Esophagus muscularis mucosa (tissue), 4 donors: ENCODE measurements around the gene ARHGAP21. TPM values are rescaled to one million over a fixed set of nuclear protein-coding genes. Genes with fewer than 3 reads are reported as not detected.
"Not testable (repeated sequence)": the region's sequence is repeated elsewhere in the genome, so short reads cannot be mapped to it uniquely, and the experiment has no call there.

Experiments
- DNase-seq: peaks from one replicate; pipeline ENCODE4 v3.0.0-alpha.2; 2017; ENCODE audit errors: extremely low spot score
- H3K27ac ChIP-seq, 4 donors: fragments of 200-600 bp; sonication (generic); replicated peaks in 1 of 4; 1 replicate in 3 of 4; 2 replicates in 1 of 4; pipeline ENCODE4 v1.5.1; 2016 to 2019; ENCODE audit warnings: mild to moderate bottlenecking in 1 of 4
- H3K27me3 ChIP-seq, 4 donors: fragments of 200-600 bp; sonication (generic); one replicate each; pipeline versions ENCODE4 v1.5.1 to v1.6.0; 2016 to 2019
- H3K36me3 ChIP-seq, 4 donors: fragments of 200-600 bp; sonication (generic); one replicate each; pipeline ENCODE4 v1.5.1; 2016 to 2019
- H3K4me1 ChIP-seq, 4 donors: fragments of 200-600 bp; sonication (generic); one replicate each; pipeline ENCODE4 v1.5.1; 2016 to 2019
- H3K4me3 ChIP-seq, 4 donors: fragments of 200-600 bp; sonication (generic); 1 replicate in 2 of 4; 2 replicates in 2 of 4; pipeline ENCODE4 v1.5.1; 2016 to 2019; ENCODE audit warnings: mild to moderate bottlenecking in 4 of 4, moderate library complexity in 1 of 4
- H3K9me3 ChIP-seq, 4 donors: fragments of 200-600 bp; sonication (generic); 1 replicate in 3 of 4; 2 replicates in 1 of 4; pipeline ENCODE4 v1.5.1; 2016 to 2019
- CTCF ChIP-seq, 3 experiments: fragments of 200-600 bp in 2 of 3; fragments of 450-650 bp in 1 of 3; sonication (generic) in 2 of 3; IDR thresholded peaks; one replicate each; pipeline ENCODE4 v1.5.1; 2017 to 2019; ENCODE audit warnings: antibody characterized with exemption in 3 of 3, mild to moderate bottlenecking in 2 of 3, moderate library complexity in 1 of 3
- EP300 ChIP-seq: sonication (generic); formaldehyde crosslinking; IDR thresholded peaks from one replicate; pipeline ENCODE4 v1.6.1; 2017; ENCODE audit warnings: antibody characterized with exemption
- POLR2A ChIP-seq: fragments of 450-650 bp; IDR thresholded peaks from one replicate; pipeline ENCODE4 v1.6.1; 2017; ENCODE audit warnings: antibody characterized with exemption, moderate library complexity, mild to moderate bottlenecking, low read depth
- POLR2AphosphoS5 ChIP-seq, 2 donors: sonication (generic); formaldehyde crosslinking; IDR thresholded peaks; one replicate each; pipeline ENCODE4 v1.6.1; 2017; ENCODE audit warnings: antibody characterized with exemption in 2 of 2
- WGBS: methylation state at CpG from one replicate; pipeline ENCODE4 v1.1.5; 2018; 5-methylcytosine and 5-hydroxymethylcytosine counted together
- intact Hi-C: fragments of 100-400 bp; cut with DNase I; formaldehyde crosslinking; loops from one replicate; pipeline ENCODE4 v1.15.1; 2023
- total RNA-seq, 4 donors: library from RNA; depleted of rRNA; stranded (reverse); fragments of >200 nt; gene quantifications; one replicate each; pipeline versions ENCODE4 v1.1.0 to v1.2.1, GENCODE V29; 2016

Gene ARHGAP21
- total RNA-seq, 4 donors from 2014 or later = 52.7 to 65.7 (median 61.1) TPM

GRCh38 chr10:24730811-24731210 is 7.1 kb upstream of the ARHGAP21 start:
- H3K36me3 ChIP-seq = no peaks in the 10 kb centered on the region
- H3K27ac ChIP-seq = no peak overlapping the region
- no peaks in the 10 kb centered on the region for H3K9me3 ChIP-seq
- H3K27me3 ChIP-seq = no peaks in the 10 kb centered on the region
- intact Hi-C loops = no loop called here
- no peak overlapping the region for H3K4me3 ChIP-seq
- H3K4me1 ChIP-seq = no peaks in the 10 kb centered on the region
- WGBS = 96% methylated on average over 3 of the region's 3 CpGs
- DNase-seq = no peak
- TF ChIP-seq POLR2A (no peak), POLR2AphosphoS5 (IDR thresholded peaks at IDR 0.05) (no peak), EP300 (no peak), CTCF (IDR thresholded peaks at IDR 0.05) (no peak)

- Histone ChIP-seq H3K4me3 (no peak overlapping the region), H3K36me3 (no peaks in the 10 kb centered on the region), H3K27ac (no peak overlapping the region), H3K27me3 (no peaks in the 10 kb centered on the region), H3K4me1 (peaks cover 4 to 6% (median 5%) of the 10 kb centered on the region in 4 donors), H3K9me3 (no peaks in the 10 kb centered on the region)
- no peak for TF ChIP-seq POLR2A
- no peak for TF ChIP-seq POLR2AphosphoS5 (IDR thresholded peaks at IDR 0.05)
- no peak for TF ChIP-seq CTCF (IDR thresholded peaks at IDR 0.05)
- no peak for TF ChIP-seq EP300
- WGBS = 82% methylated on average over 9 of the region's 9 CpGs
- DNase-seq = no peak
- intact Hi-C loops = no loop called here
Observed at GRCh38 chr10:24727786-24728185, 4.1 kb upstream of the ARHGAP21 start.

GRCh38 chr10:24726626-24727025 is 2.9 kb upstream of the ARHGAP21 start:
- 96% methylated on average over 5 of the region's 5 CpGs for WGBS

GRCh38 chr10:24726029-24726428 is 2.3 kb upstream of the ARHGAP21 start:
- DNase-seq, H3K36me3 ChIP-seq, H3K9me3 ChIP-seq, H3K27me3 ChIP-seq, H3K27ac ChIP-seq, intact Hi-C loops, H3K4me3 ChIP-seq: not testable (repeated sequence)
- peaks cover 12 to 19% (median 15%) of the 10 kb centered on the region in 4 donors for H3K4me1 ChIP-seq
- WGBS = 89% methylated on average over 5 of the region's 5 CpGs

More at GRCh38 chr10:24726626-24727025, 2.9 kb upstream of the ARHGAP21 start:
- no peak overlapping the region for H3K27ac ChIP-seq
- TF ChIP-seq POLR2AphosphoS5 (IDR thresholded peaks at IDR 0.05) (no peak), CTCF (IDR thresholded peaks at IDR 0.05) (no peak), POLR2A (no peak), EP300 (no peak)
- H3K4me3 ChIP-seq = no peak overlapping the region
- DNase-seq = no peak
- intact Hi-C loops = no loop called here
- H3K27me3 ChIP-seq = no peaks in the 10 kb centered on the region
- no peaks in the 10 kb centered on the region for H3K9me3 ChIP-seq
- H3K36me3 ChIP-seq = peaks cover 0 to 2% (median 0%) of the 10 kb centered on the region in 4 donors
- H3K4me1 ChIP-seq = peaks cover 6 to 13% (median 9%) of the 10 kb centered on the region in 4 donors

- H3K4me1 ChIP-seq = peaks cover 26 to 33% (median 29%) of the 10 kb centered on the region in 4 donors
- DNase-seq = peak; percentile 99
- H3K36me3 ChIP-seq = peaks cover 0 to 6% (median 0%) of the 10 kb centered on the region in 4 donors
- TF ChIP-seq POLR2AphosphoS5 (IDR thresholded peaks at IDR 0.05) (peak; percentile 91 to 95), POLR2A (peak; percentile 85), EP300 (no peak), CTCF (IDR thresholded peaks at IDR 0.05) (no peak)
- 2% methylated on average over 34 of the region's 52 CpGs for WGBS
- no peaks in the 10 kb centered on the region for H3K27me3 ChIP-seq
- H3K4me3 ChIP-seq = peak overlapping the region; percentile 64 to 91 (median 86)
- peak overlapping the region; percentile 94 to 98 (median 98) for H3K27ac ChIP-seq
- H3K9me3 ChIP-seq = no peaks in the 10 kb centered on the region
- intact Hi-C loops = loop anchor here (5.0 kb wide), 4 partner anchors 82 to 358 kb away; partner anchors contain the start of genes ENKUR, PRTFDC1 and THNSL1
Observed at GRCh38 chr10:24724381-24725228, 918 bp upstream of the ARHGAP21 start.
